Osteoblast (primary cell): ENCODE data around the gene PKDCC. TPM values are rescaled to one million over a fixed set of nuclear protein-coding genes. Genes with fewer than 3 reads are reported as not detected.

Experiments used
- DNase-seq: peaks from one replicate; pipeline ENCODE4 v3.0.0; 2011; ENCODE audit warnings: low spot score, mixed read lengths; ENCODE audit not compliant: insufficient read length; ENCODE audit errors: missing footprints
- H2AFZ ChIP-seq: 2 replicates; pipeline ENCODE4 v1.6.0; 2011; ENCODE audit warnings: mild to moderate bottlenecking, low read length
- H3K27ac ChIP-seq: 2 replicates; pipeline ENCODE4 v1.5.1; 2011; ENCODE audit warnings: mild to moderate bottlenecking, low read depth, low read length, moderate library complexity
- H3K27me3 ChIP-seq: 2 replicates; pipeline ENCODE4 v1.6.0; 2012; ENCODE audit warnings: mild to moderate bottlenecking, control low read depth, inconsistent platforms, low read length, moderate library complexity; ENCODE audit not compliant: insufficient read depth
- H3K36me3 ChIP-seq: 2 replicates; pipeline ENCODE4 v1.5.1; 2011; ENCODE audit warnings: mild to moderate bottlenecking, low read length, control low read depth, moderate library complexity; ENCODE audit not compliant: insufficient read depth
- H3K4me1 ChIP-seq: 2 replicates; pipeline ENCODE4 v1.5.1; 2011; ENCODE audit warnings: mild to moderate bottlenecking, low read length, control low read depth, moderate library complexity; ENCODE audit not compliant: insufficient read depth
- H3K4me2 ChIP-seq: 2 replicates; pipeline ENCODE4 v1.6.0; 2011; ENCODE audit warnings: mild to moderate bottlenecking, low read length; ENCODE audit not compliant: insufficient read depth
- H3K4me3 ChIP-seq: fragments of 200-600 bp; sonication (generic); 3 replicates; pipeline ENCODE4 v1.5.1; 2012; ENCODE audit warnings: mild to moderate bottlenecking, low read length, inconsistent platforms; ENCODE audit not compliant: insufficient read depth
- H3K79me2 ChIP-seq: 2 replicates; pipeline ENCODE4 v1.6.0; 2012; ENCODE audit warnings: mild to moderate bottlenecking, low read length, control low read depth, inconsistent platforms; ENCODE audit not compliant: insufficient read depth
- H3K9me3 ChIP-seq: 2 replicates; pipeline ENCODE4 v1.5.1; 2011; ENCODE audit warnings: low read depth, low read length, control low read depth
- H4K20me1 ChIP-seq: 2 replicates; pipeline ENCODE4 v1.6.0; 2012; ENCODE audit warnings: mild to moderate bottlenecking, low read length, control low read depth; ENCODE audit not compliant: insufficient read depth
- CTCF ChIP-seq: IDR thresholded peaks from 2 replicates; pipeline ENCODE4 v1.5.1; 2011; ENCODE audit warnings: mild to moderate bottlenecking, low read depth, low read length, moderate library complexity; ENCODE audit errors: extremely low read depth
- total RNA-seq: library from RNA; depleted of rRNA; stranded (reverse); fragments of >200 nt; gene quantifications from 2 replicates; pipeline ENCODE4 v1.2.3, GENCODE V29; 2012

Gene PKDCC
- total RNA-seq, 1 donor: 4.0 TPM

DNA sequence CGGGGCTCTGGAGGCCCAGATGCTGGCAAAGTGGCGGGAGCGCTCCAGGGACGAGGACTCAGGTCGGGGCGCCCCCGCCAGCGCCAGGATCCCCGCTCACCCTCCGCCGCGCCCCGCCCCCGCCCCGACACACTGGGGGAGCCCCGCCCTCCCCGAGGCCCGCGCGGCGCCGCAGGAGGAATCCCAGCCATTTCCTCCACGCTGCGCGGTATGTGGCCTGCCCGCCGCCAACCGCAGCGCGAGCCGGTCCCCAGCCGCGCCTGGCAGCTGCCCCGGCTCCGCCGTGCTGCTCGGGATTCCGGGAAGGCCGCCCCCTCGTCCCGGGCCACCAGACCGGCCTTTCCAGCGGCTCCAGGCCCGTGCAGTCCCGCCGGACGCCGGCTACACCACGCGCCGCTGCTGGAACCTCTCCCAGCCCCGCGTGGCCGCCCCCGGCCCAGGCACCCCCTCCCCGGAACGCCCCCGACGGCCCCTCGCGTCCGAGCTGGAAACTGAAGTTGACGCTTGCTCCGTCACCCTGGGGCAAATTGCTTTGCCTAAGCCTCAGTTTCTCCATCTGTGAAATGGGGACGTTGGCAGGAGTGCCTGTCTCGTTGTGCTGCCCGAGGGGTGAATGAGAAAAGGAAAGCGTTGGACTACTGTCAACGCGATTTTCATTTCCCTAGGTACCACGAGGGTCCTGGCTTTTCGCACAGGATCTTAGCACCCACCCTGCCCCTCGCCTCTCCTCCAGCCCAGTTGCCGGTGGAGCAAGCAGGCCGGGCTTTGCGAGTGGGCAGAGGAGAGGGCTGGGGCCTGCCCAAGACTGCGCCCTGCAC lies 53.6 kb downstream of the PKDCC start:
- Histone ChIP-seq H3K27ac (peak overlapping the region; percentile 63), H3K36me3 (no peaks in the 10 kb centered on the region), H2AFZ (peak overlapping the region; percentile 67), H3K9me3 (no peaks in the 10 kb centered on the region), H3K4me1 (peaks cover 12% of the 10 kb centered on the region), H3K27me3 (no peaks in the 10 kb centered on the region), H3K4me2 (peak overlapping the region; percentile 69), H4K20me1 (no peaks in the 10 kb centered on the region), H3K4me3 (peak overlapping the region; percentile 40), H3K79me2 (no peaks in the 10 kb centered on the region)
- TF ChIP-seq CTCF: no peak
- peak; percentile 96 for DNase-seq

DNA sequence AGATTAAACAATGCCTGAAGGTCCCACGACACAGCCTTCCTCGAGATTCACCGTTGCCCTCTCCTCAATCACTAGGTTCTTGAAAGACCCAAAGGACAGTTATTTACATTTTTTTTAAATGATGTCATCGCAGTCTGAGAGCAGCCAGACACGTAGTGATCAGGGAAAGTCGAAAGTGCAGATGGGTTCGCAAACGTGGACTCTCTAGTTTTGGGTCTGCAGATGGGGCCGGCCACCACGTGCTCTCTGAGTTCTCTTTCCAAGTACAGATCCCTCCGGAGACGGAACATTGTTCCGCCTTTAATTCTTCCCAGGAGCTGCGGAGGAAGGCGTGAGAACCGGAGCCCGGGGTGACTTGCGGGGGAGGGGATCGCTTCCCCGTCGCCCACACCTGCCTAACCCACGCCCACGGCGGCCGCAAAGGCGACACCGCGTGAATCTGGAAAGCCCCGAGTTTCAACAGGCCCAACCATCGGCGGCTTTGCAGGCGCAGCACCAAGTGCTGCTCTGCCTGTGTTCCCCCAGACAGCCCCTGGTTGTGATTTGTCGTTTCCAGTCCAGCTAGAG lies 54.3 kb downstream of the PKDCC start:
- Histone ChIP-seq H3K27me3 (no peaks in the 10 kb centered on the region), H3K4me1 (peaks cover 12% of the 10 kb centered on the region), H4K20me1 (no peaks in the 10 kb centered on the region), H2AFZ (peak overlapping the region; percentile 67), H3K36me3 (no peaks in the 10 kb centered on the region), H3K9me3 (no peaks in the 10 kb centered on the region), H3K79me2 (no peaks in the 10 kb centered on the region), H3K27ac (peak overlapping the region; percentile 63), H3K4me3 (peak overlapping the region; percentile 40), H3K4me2 (peak overlapping the region; percentile 69)
- peak; percentile 97 for DNase-seq
- TF ChIP-seq CTCF: no peak

DNA sequence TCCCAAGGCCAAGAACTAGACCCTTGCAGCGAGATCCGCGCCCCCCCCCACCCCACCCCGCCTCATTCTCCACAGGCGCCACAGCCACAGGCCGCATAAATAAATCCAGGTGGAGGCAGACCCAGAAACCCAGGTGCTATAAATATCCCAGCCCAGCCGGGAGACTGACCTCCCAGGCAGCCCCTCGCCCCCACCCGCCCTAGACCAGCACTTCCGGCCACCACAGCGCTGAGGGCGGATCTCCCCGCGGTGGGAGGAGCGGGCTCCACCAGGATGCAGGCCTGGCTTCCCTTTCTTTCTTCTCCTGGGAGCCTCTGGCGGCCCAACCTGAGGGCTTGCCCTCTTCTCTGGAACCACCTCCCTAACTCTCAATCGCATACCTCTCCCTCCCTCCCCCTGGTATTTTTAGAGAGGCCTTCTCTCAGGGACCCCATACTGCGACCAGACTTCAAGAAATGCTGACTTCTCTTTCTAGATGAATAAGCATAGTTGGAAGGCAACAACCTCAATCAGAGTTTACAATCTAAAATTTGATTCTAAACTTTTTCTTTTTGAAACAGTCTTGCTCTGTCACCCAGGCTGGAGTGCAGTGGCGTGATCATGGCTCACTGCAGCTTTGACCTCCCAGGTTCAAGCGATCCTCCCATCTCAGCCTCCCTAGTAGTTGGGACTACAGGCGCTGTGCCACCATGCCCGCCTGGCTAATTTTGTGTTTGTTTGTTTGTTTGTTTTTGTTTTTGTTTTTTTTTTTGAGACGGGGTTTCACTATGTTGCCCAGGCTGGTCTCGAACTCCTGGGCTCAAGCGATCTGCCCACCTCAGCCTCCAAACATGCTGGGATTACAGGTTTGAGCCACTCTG lies 55.0 kb downstream of the PKDCC start:
- TF ChIP-seq CTCF: no peak
- Histone ChIP-seq H2AFZ (no peak overlapping the region), H3K79me2 (no peaks in the 10 kb centered on the region), H4K20me1 (no peaks in the 10 kb centered on the region), H3K4me1 (peaks cover 12% of the 10 kb centered on the region), H3K27ac (peak overlapping the region; percentile 63), H3K9me3 (no peaks in the 10 kb centered on the region), H3K36me3 (no peaks in the 10 kb centered on the region), H3K4me2 (peak overlapping the region; percentile 69), H3K4me3 (no peak overlapping the region), H3K27me3 (no peaks in the 10 kb centered on the region)
- DNase-seq: peak; percentile 69
